HG02973 (cell line): Measurements from ENCODE around the gene FXYD3.

Source experiments
- ATAC-seq: cut with Tn5 transposase; IDR thresholded peaks from one replicate; pipeline ENCODE4 v1.9.1; 2021; ENCODE audit warnings: moderate library complexity; ENCODE audit not compliant: unreplicated experiment

Gene FXYD3

DNA sequence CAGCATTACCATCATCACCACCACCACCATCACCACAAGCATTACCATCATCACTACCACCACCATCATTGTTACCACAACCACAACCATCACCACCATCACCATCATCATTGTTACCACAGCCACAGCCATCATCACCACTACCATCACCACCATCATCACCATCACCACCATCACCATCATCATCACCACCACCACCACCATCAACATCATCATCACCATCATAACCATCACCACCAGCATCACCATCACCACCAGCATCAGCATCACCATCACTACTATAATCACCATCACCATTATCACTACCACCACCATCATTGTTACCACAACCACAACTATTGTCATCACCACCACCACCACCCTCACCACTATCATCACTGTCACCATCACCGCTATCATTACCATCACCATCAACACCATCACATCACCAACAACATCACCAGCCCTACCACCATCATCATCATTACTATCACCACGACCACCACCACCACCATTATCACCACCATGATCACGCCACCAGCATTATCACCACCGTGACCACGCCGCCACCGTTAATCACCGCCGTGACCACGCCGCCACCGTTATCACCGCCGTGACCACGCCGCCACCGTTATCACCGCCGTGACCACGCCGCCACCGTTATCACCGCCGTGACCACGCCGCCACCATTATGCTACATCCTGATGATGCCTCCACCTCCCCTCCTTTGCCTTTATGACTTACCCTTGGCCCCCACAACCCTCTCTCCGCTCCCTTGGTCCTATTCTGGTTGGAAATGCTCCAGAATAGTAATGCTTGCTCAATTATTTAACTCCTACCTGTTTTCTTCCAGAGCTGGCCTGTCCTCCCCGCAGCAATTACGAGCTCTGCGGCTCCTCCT lies 10.0 kb upstream of the FXYD3 start:
- no peak for ATAC-seq

DNA sequence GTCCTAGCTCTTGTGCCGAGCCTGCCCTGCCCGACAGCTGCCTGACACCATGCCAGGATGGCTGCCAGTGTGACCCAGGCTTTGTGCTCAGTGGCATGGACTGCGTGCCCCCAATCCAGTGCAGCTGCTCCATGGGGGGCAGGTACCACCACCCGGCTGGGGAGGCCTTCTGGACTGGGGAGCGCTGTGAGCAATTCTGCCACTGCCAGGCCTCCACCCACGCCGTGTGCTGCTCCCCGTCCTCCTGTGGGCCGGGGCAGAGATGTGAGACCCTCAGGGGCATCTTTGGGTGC lies 9.4 kb upstream of the FXYD3 start:
- no peak for ATAC-seq

DNA sequence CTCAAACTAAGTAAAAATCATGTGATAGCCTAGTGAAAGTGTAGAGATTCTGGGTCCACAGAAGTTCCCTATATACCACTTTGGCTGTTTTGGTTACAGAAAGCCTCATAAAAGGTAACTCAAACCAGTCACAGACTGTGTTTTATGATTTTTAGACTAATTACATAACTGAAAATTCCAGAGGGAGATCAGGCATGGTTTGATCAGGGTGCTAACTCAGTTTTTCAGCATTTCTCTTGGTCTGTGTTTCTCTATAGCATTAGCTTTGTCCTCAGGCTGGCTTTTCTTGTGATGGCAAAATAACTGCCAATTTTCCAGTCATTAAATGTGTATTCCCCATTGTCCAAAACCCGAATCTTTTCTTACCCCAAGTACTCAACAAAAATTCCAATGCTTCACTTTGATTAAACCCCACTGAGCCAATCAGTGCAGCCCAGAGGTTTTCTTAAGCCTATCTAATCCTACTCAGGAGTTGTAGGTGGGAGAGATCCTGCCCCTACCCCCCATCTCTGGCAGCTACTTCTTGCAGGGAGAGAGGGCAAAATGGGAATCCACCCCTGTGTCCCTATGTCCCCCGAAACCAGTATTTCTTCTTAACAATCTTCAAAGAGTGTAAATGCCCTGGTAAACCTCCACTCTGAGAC lies 8.6 kb upstream of the FXYD3 start:
- ATAC-seq, result no peak

DNA sequence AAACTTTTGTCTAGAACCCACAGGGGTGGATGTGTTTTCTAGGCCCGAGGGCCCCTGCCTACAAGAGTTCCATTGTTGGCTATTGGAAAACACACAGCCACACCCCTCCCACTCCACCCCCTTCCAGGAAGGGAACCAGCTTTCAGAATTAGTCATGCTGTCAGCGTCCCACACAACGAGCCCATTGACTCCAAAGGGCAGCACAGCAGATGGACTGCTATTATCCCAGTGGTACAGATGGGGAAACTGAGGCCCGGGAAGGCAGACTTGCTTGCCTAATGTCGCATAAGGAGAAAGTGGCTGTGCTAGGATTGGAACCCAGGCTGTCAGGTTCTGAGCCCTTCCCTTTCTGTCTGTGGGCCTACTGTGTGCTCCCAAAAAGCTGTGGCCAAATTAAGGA lies 8.1 kb upstream of the FXYD3 start:
- ATAC-seq, result no peak

DNA sequence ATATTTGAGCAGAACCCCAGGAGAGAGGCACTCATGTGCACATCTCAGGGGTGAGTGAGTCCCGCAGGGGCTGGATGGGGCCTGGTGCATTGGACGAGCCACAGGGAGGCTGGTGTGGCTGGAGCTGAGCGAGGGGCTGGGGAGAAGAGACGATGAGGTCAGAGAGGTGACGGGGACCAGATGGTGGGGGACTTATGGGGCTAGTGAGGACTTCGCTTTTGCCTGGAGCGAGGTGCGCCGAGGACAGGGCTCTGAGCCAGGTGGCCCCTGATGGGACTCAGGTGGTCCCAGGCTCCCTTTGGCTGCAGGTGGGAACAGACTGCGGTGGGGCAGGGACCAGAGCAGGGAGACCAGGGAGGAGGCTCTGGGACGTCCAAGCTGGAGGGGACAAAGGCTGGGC lies 6.9 kb upstream of the FXYD3 start:
- ATAC-seq, result no peak

DNA sequence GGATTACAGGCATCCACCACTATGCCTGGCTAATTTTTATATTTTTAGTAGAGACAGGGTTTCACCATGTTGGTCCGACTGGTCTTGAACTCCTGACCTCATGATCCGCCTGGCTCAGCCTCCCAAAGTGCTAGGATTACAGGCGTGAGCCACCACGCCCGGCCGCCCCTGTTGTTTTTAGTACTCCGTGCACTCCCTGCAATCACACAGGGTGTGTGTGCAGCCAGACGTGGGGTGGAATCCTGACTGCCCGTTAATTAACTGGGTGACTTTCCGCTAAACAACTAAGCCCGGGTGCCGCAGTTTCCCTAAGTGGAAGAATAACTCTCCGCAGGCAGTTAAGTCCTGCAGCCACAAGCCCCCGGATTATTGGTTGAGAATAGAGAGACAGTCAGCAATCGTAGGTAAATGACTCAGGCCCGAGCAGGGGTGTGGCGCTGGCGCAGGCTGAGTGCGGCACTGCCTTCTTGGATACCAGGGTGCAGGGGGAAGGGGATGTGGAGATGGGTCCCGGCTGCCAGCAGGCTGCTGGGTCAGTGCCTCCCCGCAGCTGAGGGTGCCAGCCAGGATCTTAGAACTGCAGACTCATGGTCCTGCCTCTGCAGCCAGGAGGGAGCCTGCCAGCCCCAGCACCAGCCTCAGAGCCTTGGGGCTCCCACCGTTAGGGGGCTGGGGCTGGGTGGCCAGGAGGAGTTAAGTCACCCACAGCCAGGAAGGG lies 6.1 kb upstream of the FXYD3 start:
- no peak for ATAC-seq

DNA sequence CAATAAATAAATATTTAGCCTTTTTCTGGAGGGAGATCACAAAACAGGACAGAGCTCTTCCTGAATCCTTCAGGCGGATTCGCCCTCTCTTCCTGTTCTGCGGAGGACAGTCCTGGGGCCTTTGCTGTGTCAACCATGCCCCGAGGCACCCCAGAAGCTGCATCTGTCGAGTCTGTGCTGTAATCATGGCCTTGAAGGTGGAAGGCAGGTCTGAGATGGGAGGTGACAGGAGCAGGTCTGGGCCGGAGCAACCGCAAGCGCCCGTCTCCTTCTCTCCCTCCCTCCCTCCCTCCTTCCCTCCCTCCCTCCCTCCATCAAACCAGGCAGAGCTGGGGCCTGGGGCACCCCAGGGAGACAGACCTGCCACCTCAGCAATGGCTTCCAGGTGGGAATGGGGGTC lies 4.6 kb upstream of the FXYD3 start:
- ATAC-seq, result no peak

DNA sequence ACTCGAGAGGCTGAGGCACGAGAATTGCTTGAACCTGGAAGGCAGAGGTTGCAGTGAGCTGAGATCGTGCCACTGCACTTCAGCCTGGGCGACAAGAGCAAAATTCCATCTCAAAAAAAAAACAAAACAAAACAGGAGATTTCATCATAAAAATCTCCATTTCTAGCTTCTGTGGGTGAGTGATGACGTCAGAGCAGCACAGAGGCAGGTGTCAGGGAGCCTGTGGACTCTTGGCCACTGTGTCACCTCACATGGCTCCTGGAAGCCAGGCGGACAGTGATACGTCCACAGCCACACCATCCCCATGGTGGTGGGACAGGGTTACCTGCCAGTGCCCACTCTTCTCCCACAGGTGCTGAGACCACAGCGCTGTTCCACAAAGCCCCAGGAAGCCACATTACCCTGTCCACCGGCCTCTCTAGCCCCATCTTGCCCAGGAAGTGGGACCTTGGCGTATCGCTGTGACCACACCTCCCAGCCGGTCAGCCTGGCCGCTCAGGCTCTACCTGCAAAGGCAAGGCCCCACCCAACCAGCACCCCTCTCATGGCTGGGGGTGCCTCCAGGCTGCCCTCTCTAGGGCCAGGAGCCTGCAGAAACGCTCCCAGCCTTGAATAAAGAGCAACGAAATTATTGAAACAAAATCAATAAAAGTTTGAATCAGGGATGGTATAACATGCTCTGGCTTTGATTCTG lies 2.5 kb upstream of the FXYD3 start:
- no peak for ATAC-seq

DNA sequence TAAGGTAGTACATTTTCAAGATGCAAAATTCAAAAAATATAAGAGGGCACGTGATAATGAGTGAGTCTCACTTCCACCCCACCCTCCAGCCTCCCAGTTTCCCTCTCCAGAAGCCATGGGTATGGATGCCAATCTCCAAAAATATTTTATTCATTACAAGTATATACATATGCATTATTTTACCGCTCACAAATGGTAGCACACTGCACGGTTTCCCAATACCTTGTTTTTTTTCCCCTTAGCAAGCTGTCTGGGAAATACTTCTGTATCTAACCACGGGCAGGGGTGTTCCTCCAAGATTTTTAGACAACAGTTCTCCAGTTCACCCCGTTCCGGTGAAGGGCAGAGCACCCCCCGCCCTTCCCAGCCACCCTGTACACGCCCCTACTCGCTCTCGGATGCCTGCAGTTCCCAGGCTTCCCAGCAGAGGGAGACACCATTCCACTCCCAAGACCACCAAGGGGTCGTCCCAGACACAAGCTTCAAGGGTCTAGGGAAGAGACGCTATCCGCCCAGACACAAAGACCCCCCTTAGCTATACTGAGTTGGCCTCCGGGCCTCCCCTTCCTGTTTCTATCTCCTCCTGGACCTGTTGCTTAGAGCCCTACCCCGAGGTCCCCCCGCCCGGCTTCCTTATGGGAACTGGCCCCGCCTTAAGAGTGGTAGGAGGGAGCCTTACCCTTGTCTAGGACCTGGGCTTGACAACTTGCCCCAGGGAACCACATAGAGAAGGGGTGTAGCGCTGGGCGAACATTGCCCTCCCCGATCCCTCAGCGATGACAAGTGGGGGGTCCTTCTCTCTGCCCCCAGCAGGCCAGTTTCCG lies 1.1 kb upstream of the FXYD3 start:
- no peak for ATAC-seq

DNA sequence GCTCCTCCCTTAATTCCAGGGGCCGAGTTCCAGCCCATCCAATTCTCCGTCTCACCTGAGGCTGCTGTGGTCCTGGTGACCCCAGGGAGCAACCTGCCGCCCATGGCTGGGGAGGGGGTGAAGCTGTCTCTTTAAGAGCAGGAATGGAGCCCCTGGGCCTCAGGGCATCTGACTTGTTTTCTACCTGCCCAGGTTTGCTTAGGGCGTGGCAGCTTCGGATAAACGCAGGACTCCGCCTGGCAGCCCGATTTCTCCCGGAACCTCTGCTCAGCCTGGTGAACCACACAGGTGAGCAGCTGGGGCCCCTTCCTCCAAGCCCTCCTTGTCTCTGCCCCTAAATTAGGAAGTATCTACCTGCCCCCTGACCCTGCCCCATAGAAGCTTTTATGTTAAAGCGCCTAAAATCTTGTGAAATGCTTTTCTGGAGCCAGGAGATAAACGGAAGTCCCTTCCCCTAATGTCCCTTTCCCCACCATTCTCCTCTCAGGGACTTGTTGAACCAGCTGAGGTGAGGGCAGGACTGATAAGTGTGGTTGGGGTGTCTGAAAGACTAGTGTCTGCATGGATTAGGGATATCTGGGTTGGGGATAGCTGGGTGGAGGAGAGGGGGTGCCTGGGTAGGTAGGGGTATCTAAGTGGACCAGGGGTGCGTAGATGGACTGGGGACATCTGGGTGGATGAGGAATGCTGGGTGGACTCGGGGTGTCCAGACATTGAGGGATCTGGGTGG lies 614 bp downstream of the FXYD3 start:
- no peak for ATAC-seq

DNA sequence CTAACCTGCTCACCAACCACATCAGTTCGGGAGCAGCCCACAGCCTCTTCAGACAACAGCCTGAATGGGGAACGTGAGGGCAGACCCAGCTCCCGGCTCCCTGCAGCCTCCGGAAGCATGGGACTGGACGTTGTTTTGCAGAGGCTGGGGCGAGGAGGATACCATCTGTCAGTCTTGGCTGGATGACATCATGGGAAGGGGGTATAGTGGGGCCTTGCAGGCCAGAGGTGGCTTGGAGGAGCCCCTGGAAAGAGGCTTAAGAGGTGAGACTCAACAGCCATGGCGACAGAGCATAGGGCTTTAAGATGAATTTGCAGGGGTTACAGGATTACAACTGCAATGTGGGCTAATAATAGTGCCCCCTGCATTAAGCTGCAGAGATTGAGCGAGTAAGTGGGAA lies 1.5 kb downstream of the FXYD3 start:
- ATAC-seq, result no peak

DNA sequence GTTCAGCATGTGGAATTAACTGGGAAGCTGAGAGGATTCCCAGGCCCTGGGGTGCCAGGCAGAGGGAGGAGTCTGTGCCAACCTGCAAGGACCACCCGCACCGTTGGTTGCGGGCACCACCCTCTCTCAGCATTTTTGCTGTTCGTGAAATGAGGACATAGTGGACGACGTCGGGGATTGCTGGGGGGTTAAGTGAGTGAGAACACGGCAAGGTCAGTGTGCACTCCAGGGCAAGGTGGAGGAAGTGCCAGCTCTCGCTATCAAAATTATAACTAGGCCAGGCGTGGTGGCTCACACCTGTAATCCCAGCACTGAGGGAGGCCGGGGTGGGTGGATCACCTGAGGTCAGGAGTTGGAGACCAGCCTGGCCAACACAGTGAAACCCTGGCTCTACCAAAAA lies 2.2 kb downstream of the FXYD3 start:
- no peak for ATAC-seq

DNA sequence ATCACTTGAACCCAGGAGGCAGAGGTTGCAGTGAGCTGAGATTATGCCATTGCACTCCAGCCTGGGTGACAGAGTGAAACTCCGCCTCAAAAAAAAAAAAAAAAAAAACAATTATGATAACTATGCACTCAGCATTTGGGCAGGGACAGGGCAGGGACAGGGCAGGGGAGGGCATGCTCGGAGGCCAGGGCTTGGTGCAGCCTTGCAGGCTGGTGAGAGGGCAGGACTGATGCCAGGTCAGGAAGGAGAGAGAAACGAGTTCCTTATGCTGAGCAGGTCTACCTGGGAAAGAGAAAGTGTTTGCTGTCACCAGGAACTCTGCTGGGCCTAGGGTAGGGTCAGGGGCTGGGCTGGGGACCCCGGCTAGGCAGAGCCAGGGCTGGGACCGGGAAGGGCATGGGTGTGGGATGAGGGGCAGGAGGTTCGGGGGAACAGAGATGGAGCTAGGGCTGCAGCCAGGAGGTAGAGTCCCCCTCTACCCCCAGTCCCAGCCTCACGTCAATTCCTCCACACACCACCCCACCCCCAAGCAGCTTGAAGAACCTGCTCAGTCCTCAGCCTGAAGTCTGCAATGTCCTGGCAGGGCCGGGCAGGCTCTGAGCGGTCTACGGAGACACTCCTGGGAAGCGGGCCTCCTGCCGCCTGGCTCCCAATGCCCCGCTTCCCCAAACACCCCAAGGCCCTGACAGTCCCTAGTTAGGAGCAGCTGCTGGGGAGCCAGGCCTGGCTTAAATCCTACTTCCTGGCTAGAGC lies 2.8 kb downstream of the FXYD3 start:
- no peak for ATAC-seq

DNA sequence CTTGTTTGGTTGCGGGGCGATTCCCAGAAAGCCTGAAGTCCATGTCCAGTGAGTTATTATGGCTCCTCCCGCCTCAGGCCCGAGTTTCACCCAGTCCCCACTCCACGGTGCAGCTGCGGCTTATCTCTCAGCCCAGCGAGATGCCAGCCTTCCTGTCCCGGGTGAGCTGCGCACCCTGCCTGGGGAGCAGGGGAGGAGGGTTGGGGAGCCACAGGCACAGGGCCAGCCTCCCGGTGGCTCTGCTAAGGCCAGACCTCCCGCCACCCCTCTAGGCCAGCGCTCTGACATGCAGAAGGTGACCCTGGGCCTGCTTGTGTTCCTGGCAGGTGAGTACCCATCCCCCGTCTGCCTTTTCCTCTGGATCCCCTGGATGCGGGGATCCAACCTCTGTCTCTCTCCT lies 3.5 kb downstream of the FXYD3 start:
- ATAC-seq, result no peak

DNA sequence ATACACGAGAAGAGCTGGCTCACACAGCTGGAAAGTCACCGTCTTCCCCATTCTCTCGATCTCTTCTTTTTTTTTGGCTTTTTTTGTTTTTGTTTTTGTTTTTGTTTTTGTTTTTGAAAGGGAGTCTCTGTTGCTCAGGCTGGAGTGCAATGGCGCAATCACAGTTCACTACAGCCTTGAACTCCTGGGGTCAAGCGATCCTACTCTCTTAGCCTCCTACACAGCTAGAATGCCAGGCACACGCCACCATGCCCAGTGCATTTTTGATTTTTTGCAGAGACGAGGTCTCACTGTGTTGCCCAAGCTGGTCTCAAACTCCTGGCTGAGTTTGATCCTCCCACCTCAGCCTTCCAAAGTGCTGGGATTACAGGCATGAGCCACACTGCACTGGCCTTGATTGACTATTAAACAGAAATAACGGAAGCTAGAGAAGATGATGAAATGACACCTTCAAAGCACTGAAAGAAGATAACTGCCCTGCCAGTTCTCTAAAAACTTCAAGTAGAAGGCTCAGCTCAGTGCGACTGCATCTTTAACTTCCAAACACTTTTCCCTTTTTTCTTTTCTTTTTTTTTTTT lies 4.0 kb downstream of the FXYD3 start:
- no peak for ATAC-seq

DNA sequence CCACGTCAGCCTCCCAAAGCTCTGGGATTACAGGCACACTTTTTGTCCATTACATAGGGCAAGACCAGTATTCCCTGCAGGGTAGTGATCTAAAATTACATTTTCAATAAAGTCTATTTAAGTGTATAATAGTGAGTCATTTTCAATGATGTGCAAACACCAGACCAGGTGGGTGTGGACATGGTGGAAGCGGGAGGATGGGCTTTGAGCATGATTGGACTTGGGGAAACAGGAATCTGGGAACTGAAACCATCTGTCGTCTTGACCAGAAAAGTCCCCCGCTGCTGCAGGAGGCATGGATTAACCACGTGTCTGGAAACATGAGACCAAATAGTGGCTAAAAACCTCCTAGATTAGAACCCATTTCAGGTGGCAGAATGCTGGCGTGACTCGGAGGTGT lies 4.9 kb downstream of the FXYD3 start:
- ATAC-seq, result no peak

DNA sequence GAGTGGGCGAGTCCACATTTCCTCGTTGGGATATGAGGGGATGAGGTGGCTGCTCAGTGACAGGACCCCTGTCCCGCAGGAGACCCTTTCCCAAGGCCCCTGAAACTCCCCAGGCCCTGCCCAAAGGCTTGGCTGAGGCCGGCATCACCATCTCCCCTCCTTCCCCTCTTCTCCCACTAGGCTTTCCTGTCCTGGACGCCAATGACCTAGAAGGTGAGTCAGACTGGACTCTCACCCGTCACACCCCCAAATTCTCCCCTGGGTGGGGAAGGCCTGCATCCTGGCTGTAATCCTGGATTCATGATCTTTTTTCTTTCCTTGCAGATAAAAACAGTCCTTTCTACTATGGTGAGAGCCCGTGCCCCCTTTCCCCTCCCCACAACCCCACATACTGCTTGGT lies 5.3 kb downstream of the FXYD3 start:
- ATAC-seq, result no peak

DNA sequence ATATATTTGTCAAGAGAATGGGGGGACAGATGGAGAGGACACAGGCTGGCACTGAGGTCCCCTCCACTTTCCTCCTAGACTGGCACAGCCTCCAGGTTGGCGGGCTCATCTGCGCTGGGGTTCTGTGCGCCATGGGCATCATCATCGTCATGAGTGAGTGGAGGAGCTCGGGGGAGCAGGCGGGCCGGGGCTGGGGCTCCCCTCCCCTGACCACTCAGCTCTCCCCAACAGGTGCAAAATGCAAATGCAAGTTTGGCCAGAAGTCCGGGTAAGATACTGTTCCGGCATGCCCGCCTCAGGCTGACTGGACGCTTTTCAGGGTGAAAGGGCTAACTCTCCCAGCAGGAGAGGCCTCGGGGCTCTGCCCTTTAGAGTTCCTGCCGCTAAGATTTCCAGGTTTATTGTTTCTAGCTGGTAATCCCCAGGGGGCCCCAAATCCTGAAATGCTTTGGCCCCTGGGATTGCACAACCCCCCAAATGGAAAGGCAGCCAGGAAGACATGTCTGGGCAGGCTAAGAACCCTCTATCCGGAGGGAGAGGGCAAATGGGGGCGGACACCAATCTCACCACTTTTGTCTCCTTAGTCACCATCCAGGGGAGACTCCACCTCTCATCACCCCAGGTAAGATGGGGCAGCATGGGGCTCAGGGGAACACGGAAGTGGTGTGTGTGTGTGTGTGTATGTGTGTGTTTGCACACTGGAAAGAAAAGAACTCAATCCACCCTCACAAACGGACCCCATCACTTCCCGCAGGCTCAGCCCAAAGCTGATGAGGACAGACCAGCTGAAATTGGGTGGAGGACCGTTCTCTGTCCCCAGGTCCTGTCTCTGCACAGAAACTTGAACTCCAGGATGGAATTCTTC lies 7.3 kb downstream of the FXYD3 start:
- ATAC-seq, result no peak
